Loucy (cell line): Measurements from ENCODE around the gene PAGR1.
A peak's percentile ranks its signal among the peaks of the same experiment; 100 is the strongest.
"Not testable (repeated sequence)": the region's sequence is repeated elsewhere in the genome, so short reads cannot be mapped to it uniquely, and the experiment has no call there.

ENCODE experiments used
- H2AFZ ChIP-seq: fragments of 200-600 bp; sonication (generic); 2 replicates; pipeline ENCODE4 v1.6.0; 2016; ENCODE audit warnings: antibody characterized with exemption, mild to moderate bottlenecking, low read length, moderate library complexity
- H3F3A ChIP-seq: fragments of 200-600 bp; 2 replicates; pipeline ENCODE4 v1.6.0; 2016; ENCODE audit warnings: antibody characterized with exemption, low read depth, mild to moderate bottlenecking
- H3K27me3 ChIP-seq: fragments of 200-600 bp; sonication (generic); 2 replicates; pipeline ENCODE4 v1.6.1; 2014; ENCODE audit warnings: low read length, mild to moderate bottlenecking; ENCODE audit not compliant: insufficient read depth, poor library complexity, severe bottlenecking
- H3K36me3 ChIP-seq: fragments of 200-600 bp; sonication (generic); 2 replicates; pipeline ENCODE4 v1.6.1; 2016; ENCODE audit warnings: low read length; ENCODE audit not compliant: insufficient read depth
- H3K4me1 ChIP-seq: fragments of 200-600 bp; sonication (generic); 2 replicates; pipeline ENCODE4 v1.5.1; 2014; ENCODE audit warnings: low read length, mild to moderate bottlenecking; ENCODE audit not compliant: insufficient read depth, poor library complexity, severe bottlenecking
- H3K4me2 ChIP-seq: fragments of 200-600 bp; sonication (generic); 2 replicates; pipeline ENCODE4 v1.6.0; 2014; ENCODE audit warnings: antibody characterized with exemption, low read length, low read depth, mild to moderate bottlenecking; ENCODE audit not compliant: poor library complexity, severe bottlenecking
- H3K4me3 ChIP-seq: fragments of 200-600 bp; sonication (generic); 2 replicates; pipeline ENCODE4 v1.5.1; 2014; ENCODE audit warnings: low read length, mild to moderate bottlenecking, mixed read lengths; ENCODE audit not compliant: poor library complexity, severe bottlenecking
- H3K79me2 ChIP-seq: fragments of 200-600 bp; sonication (generic); 2 replicates; pipeline ENCODE4 v1.6.1; 2014; ENCODE audit warnings: low read length; ENCODE audit not compliant: insufficient read depth
- H3K9ac ChIP-seq: fragments of 200-600 bp; sonication (generic); 2 replicates; pipeline ENCODE4 v1.6.0; 2014; ENCODE audit warnings: mild to moderate bottlenecking, low read depth, low read length, moderate library complexity; ENCODE audit not compliant: poor library complexity, severe bottlenecking
- H3K9me2 ChIP-seq: fragments of 200-600 bp; sonication (generic); replicated peaks from 2 replicates; pipeline ENCODE4 v1.6.1; 2016; ENCODE audit warnings: low read depth, low read length, mixed read lengths
- H3K9me3 ChIP-seq: fragments of 200-600 bp; sonication (generic); 2 replicates; pipeline ENCODE4 v1.6.1; 2014; ENCODE audit warnings: mild to moderate bottlenecking, antibody characterized with exemption, low read length, low read depth; ENCODE audit not compliant: insufficient read depth
- H4K20me1 ChIP-seq: fragments of 200-600 bp; sonication (generic); 2 replicates; pipeline ENCODE4 v1.6.0; 2014; ENCODE audit warnings: antibody characterized with exemption, low read length, mild to moderate bottlenecking; ENCODE audit not compliant: insufficient read depth, poor library complexity, severe bottlenecking
- CTCF ChIP-seq: fragments of 200-600 bp; sonication (generic); conservative IDR thresholded peaks from 2 replicates; pipeline ENCODE4 v1.5.1; 2014; ENCODE audit warnings: mild to moderate bottlenecking, antibody characterized with exemption, low read length
- EZH2phosphoT487 ChIP-seq: fragments of 200-600 bp; IDR thresholded peaks from 2 replicates; pipeline ENCODE4 v1.6.1; 2018; ENCODE audit warnings: antibody characterized with exemption, mild to moderate bottlenecking, moderate library complexity, borderline replicate concordance

Gene PAGR1

GRCh38 chr16:29769507-29769906, 46.4 kb upstream of the PAGR1 start:
- Histone ChIP-seq H3K27me3 (no peaks in the 10 kb centered on the region), H3K9ac (no peak overlapping the region), H2AFZ (no peak overlapping the region), H3K79me2 (no peaks in the 10 kb centered on the region), H3K4me3 (no peak overlapping the region), H4K20me1 (no peaks in the 10 kb centered on the region), H3K36me3 (no peaks in the 10 kb centered on the region), H3K9me2 (no peaks in the 10 kb centered on the region), H3K9me3 (no peaks in the 10 kb centered on the region), H3K4me1 (no peaks in the 10 kb centered on the region), H3F3A (no peaks in the 10 kb centered on the region), H3K4me2 (no peak overlapping the region)
- TF ChIP-seq CTCF (no peak), EZH2phosphoT487 (no peak)

GRCh38 chr16:29770250-29770929, 45.6 kb upstream of the PAGR1 start:
- Histone ChIP-seq H3K36me3 (no peaks in the 10 kb centered on the region), H3K9me2 (no peaks in the 10 kb centered on the region), H3K9ac (no peak overlapping the region), H3K4me3 (no peak overlapping the region), H3K27me3 (no peaks in the 10 kb centered on the region), H3K4me2 (no peak overlapping the region), H4K20me1 (no peaks in the 10 kb centered on the region), H3K79me2 (no peaks in the 10 kb centered on the region), H3K4me1 (no peaks in the 10 kb centered on the region), H3K9me3 (no peaks in the 10 kb centered on the region), H2AFZ (peak overlapping the region; percentile 30; the same call in 1 of the 2 replicates), H3F3A (no peaks in the 10 kb centered on the region)
- TF ChIP-seq CTCF (no peak), EZH2phosphoT487 (no peak)

GRCh38 chr16:29772330-29772729, 43.6 kb upstream of the PAGR1 start:
- H3K4me3 ChIP-seq, H3K36me3 ChIP-seq, H3K4me2 ChIP-seq, H3K79me2 ChIP-seq, H3K9me3 ChIP-seq, H3K4me1 ChIP-seq, H2AFZ ChIP-seq, H3K27me3 ChIP-seq, H3K9ac ChIP-seq, H3K9me2 ChIP-seq, H3F3A ChIP-seq, H4K20me1 ChIP-seq: not testable (repeated sequence)

- Histone ChIP-seq H3K9ac (no peak overlapping the region), H4K20me1 (no peaks in the 10 kb centered on the region), H3K4me2 (no peak overlapping the region), H3K9me2 (no peaks in the 10 kb centered on the region), H3K4me3 (no peak overlapping the region), H3K9me3 (no peaks in the 10 kb centered on the region), H3K79me2 (no peaks in the 10 kb centered on the region), H3K27me3 (no peaks in the 10 kb centered on the region), H3F3A (no peaks in the 10 kb centered on the region), H2AFZ (no peak overlapping the region), H3K4me1 (no peaks in the 10 kb centered on the region), H3K36me3 (no peaks in the 10 kb centered on the region)
- no peak for TF ChIP-seq CTCF
- TF ChIP-seq EZH2phosphoT487 = no peak
Observed at GRCh38 chr16:29774730-29775129, 41.2 kb upstream of the PAGR1 start.
